GM23338 (cell line): ENCODE measurements around the gene PCDH17. TPM values are rescaled to one million over a fixed set of nuclear protein-coding genes. Genes with fewer than 3 reads are reported as not detected.

ENCODE experiments used
- ATAC-seq: fragments of 200-7000 bp; cut with Tn5 transposase; 3 replicates; pipeline ENCODE4 v1.9.1; 2020
- DNase-seq: peaks from one replicate; pipeline ENCODE4 v3.0.0-alpha.2; 2015; ENCODE audit warnings: low spot score
- H2AFZ ChIP-seq: fragments of 200-600 bp; sonication (generic); 2 replicates; pipeline ENCODE4 v1.8.0; 2016; ENCODE audit warnings: antibody characterized with exemption, mild to moderate bottlenecking, moderate library complexity
- H3F3A ChIP-seq: fragments of 200-600 bp; sonication (generic); replicated peaks from 2 replicates; pipeline ENCODE4 v1.8.0; 2017; ENCODE audit warnings: antibody characterized with exemption, mixed run types, low read depth
- H3K27ac ChIP-seq: fragments of 200-600 bp; sonication (generic); 2 replicates; pipeline ENCODE4 v1.6.1; 2016; ENCODE audit warnings: low read depth
- H3K27me3 ChIP-seq: fragments of 200-600 bp; sonication (generic); 2 replicates; pipeline ENCODE4 v1.8.0; 2016; ENCODE audit warnings: mild to moderate bottlenecking, mixed run types, moderate library complexity; ENCODE audit not compliant: insufficient read depth
- H3K36me3 ChIP-seq: fragments of 200-600 bp; sonication (generic); 2 replicates; pipeline ENCODE4 v1.8.0; 2016; ENCODE audit warnings: mild to moderate bottlenecking; ENCODE audit not compliant: insufficient read depth
- H3K4me1 ChIP-seq: fragments of 200-600 bp; sonication (generic); 2 replicates; pipeline ENCODE4 v1.8.0; 2016; ENCODE audit warnings: mild to moderate bottlenecking, moderate library complexity; ENCODE audit not compliant: insufficient read depth
- H3K4me2 ChIP-seq: fragments of 200-600 bp; sonication (generic); 2 replicates; pipeline ENCODE4 v1.7.1; 2017; ENCODE audit warnings: mixed run types
- H3K4me3 ChIP-seq: fragments of 200-600 bp; sonication (generic); 2 replicates; pipeline ENCODE4 v1.6.1; 2016; ENCODE audit warnings: mixed run types
- H3K79me2 ChIP-seq: fragments of 200-600 bp; sonication (generic); replicated peaks from 2 replicates; pipeline ENCODE4 v1.8.0; 2017; ENCODE audit warnings: mild to moderate bottlenecking; ENCODE audit not compliant: insufficient read depth
- H3K9me2 ChIP-seq: fragments of 200-600 bp; sonication (generic); 2 replicates; pipeline ENCODE4 v1.8.0; 2017; ENCODE audit not compliant: insufficient read depth
- H4K20me1 ChIP-seq: fragments of 200-600 bp; sonication (generic); replicated peaks from 2 replicates; pipeline ENCODE4 v1.8.0; 2017; ENCODE audit warnings: mild to moderate bottlenecking; ENCODE audit not compliant: insufficient read depth
- H3K27ac Mint-ChIP-seq: 2 replicates; pipeline ENCODE4 v1.8.0; 2020; ENCODE audit warnings: inconsistent platforms, mild to moderate bottlenecking, moderate library complexity, mixed read lengths
- H3K27me3 Mint-ChIP-seq: 3 replicates; pipeline ENCODE4 v1.8.0; 2022; ENCODE audit warnings: low read depth, mild to moderate bottlenecking, moderate library complexity, mixed read lengths, inconsistent platforms; ENCODE audit not compliant: insufficient read depth, poor library complexity
- H3K36me3 Mint-ChIP-seq: 3 replicates; pipeline ENCODE4 v1.8.0; 2021; ENCODE audit warnings: low read depth, mild to moderate bottlenecking, inconsistent platforms, moderate library complexity, mixed read lengths
- H3K4me1 Mint-ChIP-seq: 3 replicates; pipeline ENCODE4 v1.8.0; 2020; ENCODE audit warnings: mild to moderate bottlenecking, inconsistent platforms, mixed read lengths
- H3K4me3 Mint-ChIP-seq: 3 replicates; pipeline ENCODE4 v1.8.0; 2021; ENCODE audit warnings: moderate library complexity, mild to moderate bottlenecking, inconsistent platforms, mixed read lengths
- H3K9me3 Mint-ChIP-seq: 3 replicates; pipeline ENCODE4 v1.8.0; 2020; ENCODE audit warnings: moderate library complexity, mild to moderate bottlenecking, inconsistent platforms, mixed read lengths
- CREB1 ChIP-seq: fragments of 250-450 bp; sonication (Bioruptor Pico); IDR thresholded peaks from 2 replicates; pipeline ENCODE4 v1.5.0; 2020; ENCODE audit warnings: low read depth, mild to moderate bottlenecking, moderate library complexity
- NANOG ChIP-seq: IDR thresholded peaks from 2 replicates; pipeline ENCODE4 v1.6.1; 2016; ENCODE audit warnings: antibody characterized with exemption, borderline replicate concordance
- POLR2AphosphoS5 ChIP-seq: IDR thresholded peaks from 2 replicates; pipeline ENCODE4 v1.6.1; 2016; ENCODE audit warnings: antibody characterized with exemption, low read depth
- ZNF114 ChIP-seq: fragments of 250-450 bp; sonication (Bioruptor Pico); IDR thresholded peaks from 2 replicates; pipeline ENCODE4 v1.5.0; 2020; ENCODE audit warnings: mild to moderate bottlenecking, moderate library complexity
- ZNF331 ChIP-seq: fragments of 250-450 bp; sonication (Bioruptor Pico); IDR thresholded peaks from 2 replicates; pipeline ENCODE4 v1.5.0; 2020; ENCODE audit warnings: low read depth, mild to moderate bottlenecking, moderate library complexity
- ZNF462 ChIP-seq: fragments of 250-450 bp; sonication (Bioruptor Pico); IDR thresholded peaks from 2 replicates; pipeline ENCODE4 v1.5.0; 2020; ENCODE audit warnings: mild to moderate bottlenecking, moderate library complexity
- polyA plus RNA-seq: library from polyadenylated mRNA; unstranded; fragments of >200 nt; fragmentation: Nextera tagmentation; extraction: Ambion mirVana; gene quantifications from 2 replicates; pipeline ENCODE4 v1.2.1, GENCODE V29; 2016
- total RNA-seq: library from RNA; depleted of rRNA; stranded (reverse); fragments of >200 nt; shearing (Covaris generic); gene quantifications from 2 replicates; pipeline ENCODE4 v1.2.3, GENCODE V29; 2014
- TF ChIP-seq, protein P1 (sequence below): IDR thresholded peaks from 2 replicates; pipeline ENCODE4 v1.6.1; 2016; ENCODE audit warnings: antibody characterized with exemption
- TF ChIP-seq, protein P2 (sequence below), 2 experiments: fragments of 200-600 bp in 1 of 2; sonication (generic) in 1 of 2; conservative IDR thresholded peaks; 2 replicates each; pipeline versions ENCODE4 v1.5.1 to v1.6.1; 2016 to 2017; ENCODE audit warnings: antibody characterized with exemption in 2 of 2, low read depth in 2 of 2, mild to moderate bottlenecking in 2 of 2, moderate library complexity in 1 of 2

Gene PCDH17
- total and polyA plus RNA-seq, 2 experiments from 2014 or later, result 0.27 to 1.3 TPM

DNA sequence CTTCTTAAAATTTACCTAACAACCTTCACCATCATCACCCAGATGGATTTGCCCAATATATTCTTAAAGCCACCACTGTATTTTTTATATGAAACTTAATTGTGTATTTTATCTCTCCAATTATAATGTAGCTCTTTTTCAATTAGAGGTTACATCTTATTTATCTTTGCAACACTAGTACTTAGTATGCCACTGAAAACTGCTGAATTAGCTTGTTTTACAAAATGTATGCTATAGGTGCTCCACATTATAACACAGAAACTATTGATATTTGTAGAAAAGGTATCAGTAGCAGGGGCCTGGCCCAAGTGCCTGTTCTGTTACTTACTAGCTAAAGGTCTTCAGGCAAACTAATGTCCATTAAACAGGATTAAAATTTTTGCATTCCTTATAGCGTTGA is 35.8 kb upstream of the PCDH17 start (continued):
- TF ChIP-seq ZNF462 (CRISPR knock-in tag), result no peak
- TF ChIP-seq CREB1 (CRISPR knock-in tag), result no peak
- TF ChIP-seq POLR2AphosphoS5, result no peak
- TF ChIP-seq ZNF114 (CRISPR knock-in tag), result no peak

GRCh38 chr13:57601536-57601935 is 30.0 kb upstream of the PCDH17 start:
- Histone ChIP-seq H2AFZ (no peak overlapping the region), H3K27ac (peak overlapping the region; percentile 20; the same call in 1 of the 2 replicates), H3K4me3 (no peak overlapping the region), H3K4me1 (peaks cover 44% of the 10 kb centered on the region), H3K4me2 (peak overlapping the region; percentile 8; the same call in 1 of the 2 replicates), H3K79me2 (no peaks in the 10 kb centered on the region), H3K36me3 (no peaks in the 10 kb centered on the region), H3F3A (no peaks in the 10 kb centered on the region), H3K9me2 (no peaks in the 10 kb centered on the region), H4K20me1 (no peaks in the 10 kb centered on the region), H3K27me3 (no peaks in the 10 kb centered on the region)
- H3K27ac Mint-ChIP-seq, result peak overlapping the region; percentile 84
- DNase-seq (no peak), ATAC-seq (peak; percentile 58)
- H3K9me3 Mint-ChIP-seq, result no peaks in the 10 kb centered on the region
- H3K4me1 Mint-ChIP-seq, result peaks cover 43% of the 10 kb centered on the region
- H3K4me3 Mint-ChIP-seq, result no peak overlapping the region
- no peaks in the 10 kb centered on the region for H3K27me3 Mint-ChIP-seq
- H3K36me3 Mint-ChIP-seq, result peaks cover 3% of the 10 kb centered on the region; the same call in 1 of the 3 replicates
- TF ChIP-seq ZNF331 (CRISPR knock-in tag) (no peak), CREB1 (CRISPR knock-in tag) (no peak), ZNF114 (CRISPR knock-in tag) (no peak), NANOG (no peak)
- TF ChIP-seq, protein P1, sequence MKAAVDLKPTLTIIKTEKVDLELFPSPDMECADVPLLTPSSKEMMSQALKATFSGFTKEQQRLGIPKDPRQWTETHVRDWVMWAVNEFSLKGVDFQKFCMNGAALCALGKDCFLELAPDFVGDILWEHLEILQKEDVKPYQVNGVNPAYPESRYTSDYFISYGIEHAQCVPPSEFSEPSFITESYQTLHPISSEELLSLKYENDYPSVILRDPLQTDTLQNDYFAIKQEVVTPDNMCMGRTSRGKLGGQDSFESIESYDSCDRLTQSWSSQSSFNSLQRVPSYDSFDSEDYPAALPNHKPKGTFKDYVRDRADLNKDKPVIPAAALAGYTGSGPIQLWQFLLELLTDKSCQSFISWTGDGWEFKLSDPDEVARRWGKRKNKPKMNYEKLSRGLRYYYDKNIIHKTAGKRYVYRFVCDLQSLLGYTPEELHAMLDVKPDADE, result no peak
- TF ChIP-seq, protein P2, sequence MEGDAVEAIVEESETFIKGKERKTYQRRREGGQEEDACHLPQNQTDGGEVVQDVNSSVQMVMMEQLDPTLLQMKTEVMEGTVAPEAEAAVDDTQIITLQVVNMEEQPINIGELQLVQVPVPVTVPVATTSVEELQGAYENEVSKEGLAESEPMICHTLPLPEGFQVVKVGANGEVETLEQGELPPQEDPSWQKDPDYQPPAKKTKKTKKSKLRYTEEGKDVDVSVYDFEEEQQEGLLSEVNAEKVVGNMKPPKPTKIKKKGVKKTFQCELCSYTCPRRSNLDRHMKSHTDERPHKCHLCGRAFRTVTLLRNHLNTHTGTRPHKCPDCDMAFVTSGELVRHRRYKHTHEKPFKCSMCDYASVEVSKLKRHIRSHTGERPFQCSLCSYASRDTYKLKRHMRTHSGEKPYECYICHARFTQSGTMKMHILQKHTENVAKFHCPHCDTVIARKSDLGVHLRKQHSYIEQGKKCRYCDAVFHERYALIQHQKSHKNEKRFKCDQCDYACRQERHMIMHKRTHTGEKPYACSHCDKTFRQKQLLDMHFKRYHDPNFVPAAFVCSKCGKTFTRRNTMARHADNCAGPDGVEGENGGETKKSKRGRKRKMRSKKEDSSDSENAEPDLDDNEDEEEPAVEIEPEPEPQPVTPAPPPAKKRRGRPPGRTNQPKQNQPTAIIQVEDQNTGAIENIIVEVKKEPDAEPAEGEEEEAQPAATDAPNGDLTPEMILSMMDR (conservative IDR thresholded peaks at IDR 0.05; ENCODE audit: low read depth in 2 of 2), result no peak
